ENCODE data around the gene ANKRD63. TPM values are rescaled to one million over a fixed set of nuclear protein-coding genes. Genes with fewer than 3 reads are reported as not detected.

Gene ANKRD63
- total RNA-seq, 1 donor = not detected

- no peak overlapping the region for H3K4me3 ChIP-seq (ENCODE audit: low read depth, low read length)
- no peak for TF ChIP-seq CTCF (IDR thresholded peaks at IDR 0.05; ENCODE audit: insufficient read depth, low read depth, low read length)
- DNase-seq (ENCODE audit: low read depth) = no peak
These were observed 37.0 kb downstream of the ANKRD63 start for GRCh38 chr15:40245666-40246450.

- H3K4me3 ChIP-seq (ENCODE audit: low read depth, low read length) = no peak overlapping the region
- no peak for DNase-seq (ENCODE audit: low read depth)
- no peak for TF ChIP-seq CTCF (IDR thresholded peaks at IDR 0.05; ENCODE audit: insufficient read depth, low read depth, low read length)
These were observed 37.8 kb downstream of the ANKRD63 start for GRCh38 chr15:40244961-40245523.

DNA sequence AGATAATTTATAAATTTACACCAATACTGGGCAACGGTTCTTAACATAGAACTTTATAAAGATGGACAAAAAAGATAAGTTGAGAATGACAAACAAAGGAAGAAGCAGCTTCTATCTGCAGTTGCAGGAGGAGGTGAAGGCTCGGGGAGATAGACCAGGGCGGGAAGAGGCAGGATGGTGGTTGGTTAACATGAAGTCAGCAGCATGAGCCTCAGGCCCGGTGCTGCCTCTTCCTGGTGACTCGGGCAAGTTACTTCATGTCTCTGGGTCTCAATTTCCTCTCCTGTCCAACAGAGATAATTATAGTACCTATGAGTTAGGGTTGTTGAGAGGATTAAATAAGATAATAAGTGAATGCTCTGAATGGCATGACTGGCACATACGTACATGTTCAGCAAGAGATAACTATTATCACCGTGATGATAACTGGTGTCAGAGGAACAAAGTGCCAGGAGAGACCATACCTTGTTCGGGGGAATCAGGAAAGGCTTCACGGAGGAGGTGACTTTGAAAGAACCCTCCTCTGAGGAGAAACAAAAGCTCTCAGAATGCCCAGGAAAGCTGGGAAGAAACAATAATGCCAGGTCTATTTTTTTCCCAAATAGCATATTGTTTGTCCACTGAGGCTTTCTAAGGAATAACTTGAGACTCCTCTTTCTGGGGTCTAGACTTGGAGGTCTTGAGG is 39.6 kb downstream of the ANKRD63 start:
- TF ChIP-seq CTCF (IDR thresholded peaks at IDR 0.05; ENCODE audit: insufficient read depth, low read depth, low read length) = no peak
- DNase-seq (ENCODE audit: low read depth) = no peak
- no peak overlapping the region for H3K4me3 ChIP-seq (ENCODE audit: low read depth, low read length)

DNA sequence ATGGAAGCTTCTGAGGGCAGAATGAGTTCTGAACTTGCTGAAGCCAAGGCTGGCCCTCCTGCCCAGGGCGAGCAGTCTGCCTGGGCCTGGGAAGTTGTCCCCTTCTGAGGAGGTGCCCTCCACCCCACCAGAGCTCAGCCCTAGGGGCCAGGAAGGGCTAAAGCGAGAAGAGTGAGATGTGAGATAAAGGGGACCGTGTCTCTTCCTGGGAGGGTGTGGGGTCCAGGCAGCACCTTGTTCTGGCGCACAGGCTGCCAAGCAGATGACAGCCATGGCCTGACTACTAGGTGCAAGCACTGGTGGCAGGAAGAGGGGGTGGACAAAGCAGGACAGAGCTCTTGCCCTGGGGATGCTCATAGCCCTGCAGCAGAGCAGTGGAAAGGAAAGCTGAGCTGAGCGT is 40.3 kb downstream of the ANKRD63 start:
- TF ChIP-seq CTCF (IDR thresholded peaks at IDR 0.05; ENCODE audit: insufficient read depth, low read depth, low read length) = no peak
- no peak overlapping the region for H3K4me3 ChIP-seq (ENCODE audit: low read depth, low read length)
- no peak for DNase-seq (ENCODE audit: low read depth)

- TF ChIP-seq CTCF (IDR thresholded peaks at IDR 0.05; ENCODE audit: insufficient read depth, low read depth, low read length) = no peak
- H3K4me3 ChIP-seq (ENCODE audit: low read depth, low read length) = no peak overlapping the region
- DNase-seq (ENCODE audit: low read depth) = no peak
These were observed 40.7 kb downstream of the ANKRD63 start for GRCh38 chr15:40242213-40242599.

GRCh38 chr15:40241269-40242212 is 41.3 kb downstream of the ANKRD63 start:
- no peak overlapping the region for H3K4me3 ChIP-seq (ENCODE audit: low read depth, low read length)
- no peak for DNase-seq (ENCODE audit: low read depth)
- TF ChIP-seq CTCF (IDR thresholded peaks at IDR 0.05; ENCODE audit: insufficient read depth, low read depth, low read length) = no peak

Measured in fibroblast of villous mesenchyme (primary cell).